ENCODE results near the gene DNAAF1.

Gene DNAAF1

GRCh38 chr16:84226026-84226425 is 80.9 kb downstream of the DNAAF1 start:
- no peak overlapping the region for H3K4me3 ChIP-seq
- H3K27ac ChIP-seq, result no peak overlapping the region

All from skin epidermis (tissue), 12 donors.